Articular chondrocyte of knee joint (primary cell): ENCODE data around the gene LIFR. TPM values are rescaled to one million over a fixed set of nuclear protein-coding genes. Genes with fewer than 3 reads are reported as not detected.

Experiments used
- small RNA-seq: library from RNA; depleted of rRNA; stranded (forward); fragments of <200 nt; gene quantifications from one replicate; pipeline ENCODE3, GENCODE V24; 2012
- total RNA-seq: library from RNA; depleted of rRNA; stranded (reverse); fragments of >200 nt; gene quantifications from 2 replicates; pipeline ENCODE4 v1.2.3, GENCODE V29; 2012

LIFR gene, protein sequence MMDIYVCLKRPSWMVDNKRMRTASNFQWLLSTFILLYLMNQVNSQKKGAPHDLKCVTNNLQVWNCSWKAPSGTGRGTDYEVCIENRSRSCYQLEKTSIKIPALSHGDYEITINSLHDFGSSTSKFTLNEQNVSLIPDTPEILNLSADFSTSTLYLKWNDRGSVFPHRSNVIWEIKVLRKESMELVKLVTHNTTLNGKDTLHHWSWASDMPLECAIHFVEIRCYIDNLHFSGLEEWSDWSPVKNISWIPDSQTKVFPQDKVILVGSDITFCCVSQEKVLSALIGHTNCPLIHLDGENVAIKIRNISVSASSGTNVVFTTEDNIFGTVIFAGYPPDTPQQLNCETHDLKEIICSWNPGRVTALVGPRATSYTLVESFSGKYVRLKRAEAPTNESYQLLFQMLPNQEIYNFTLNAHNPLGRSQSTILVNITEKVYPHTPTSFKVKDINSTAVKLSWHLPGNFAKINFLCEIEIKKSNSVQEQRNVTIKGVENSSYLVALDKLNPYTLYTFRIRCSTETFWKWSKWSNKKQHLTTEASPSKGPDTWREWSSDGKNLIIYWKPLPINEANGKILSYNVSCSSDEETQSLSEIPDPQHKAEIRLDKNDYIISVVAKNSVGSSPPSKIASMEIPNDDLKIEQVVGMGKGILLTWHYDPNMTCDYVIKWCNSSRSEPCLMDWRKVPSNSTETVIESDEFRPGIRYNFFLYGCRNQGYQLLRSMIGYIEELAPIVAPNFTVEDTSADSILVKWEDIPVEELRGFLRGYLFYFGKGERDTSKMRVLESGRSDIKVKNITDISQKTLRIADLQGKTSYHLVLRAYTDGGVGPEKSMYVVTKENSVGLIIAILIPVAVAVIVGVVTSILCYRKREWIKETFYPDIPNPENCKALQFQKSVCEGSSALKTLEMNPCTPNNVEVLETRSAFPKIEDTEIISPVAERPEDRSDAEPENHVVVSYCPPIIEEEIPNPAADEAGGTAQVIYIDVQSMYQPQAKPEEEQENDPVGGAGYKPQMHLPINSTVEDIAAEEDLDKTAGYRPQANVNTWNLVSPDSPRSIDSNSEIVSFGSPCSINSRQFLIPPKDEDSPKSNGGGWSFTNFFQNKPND
- 48.1 and 50.8 TPM in 2 replicates for total RNA-seq

DNA sequence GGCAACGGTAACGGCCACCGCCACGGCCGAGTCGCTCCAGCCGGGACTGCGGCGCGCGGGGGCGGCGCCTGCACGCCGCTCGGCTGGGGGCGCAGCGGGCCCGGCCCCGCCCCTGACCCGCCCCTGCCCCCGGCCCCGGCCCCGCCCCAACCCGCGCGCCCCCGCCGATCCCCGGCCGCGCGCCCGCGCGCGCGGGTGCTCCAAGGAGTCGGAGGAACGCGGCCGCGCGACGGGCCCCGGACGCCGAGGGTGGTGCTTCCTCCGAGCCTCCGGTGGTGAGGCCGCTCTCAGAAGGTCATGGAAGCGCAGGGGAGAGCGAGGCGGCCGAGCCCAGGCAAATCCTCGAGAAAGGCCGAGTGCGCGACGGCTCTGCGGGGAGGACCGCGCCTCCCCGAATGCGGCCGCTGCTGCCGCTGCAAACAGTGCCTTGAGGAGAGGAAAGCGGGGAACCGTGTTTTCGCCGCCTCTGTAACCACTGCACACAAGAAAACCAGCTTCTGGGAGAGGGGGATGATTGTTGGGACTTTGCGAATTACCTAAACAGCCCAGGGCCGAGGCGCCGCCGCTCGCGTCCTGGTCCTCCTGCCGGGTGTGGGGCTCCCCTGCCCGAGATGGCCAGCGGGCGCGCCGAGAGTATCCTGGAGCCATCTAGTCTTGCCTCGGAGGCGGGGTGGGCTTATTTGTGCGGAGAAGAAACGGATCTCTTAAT lies at the start of gene LIFR:
TSS of gene LIFR (minus strand) at position 48 of the 709 bp plus-strand sequence. CDS start 25,999 bp downstream, outside the sequence.

Small RNAs within 50 kb of the gene (small RNA-seq; reads per million reads assigned to genes)
- not detected for gene AC091839.1
- not detected for gene MIR3650
